ENCODE data around the gene CCNB2. TPM values are rescaled to one million over a fixed set of nuclear protein-coding genes. Genes with fewer than 3 reads are reported as not detected.

The CCNB2 gene
- total and polyA plus RNA-seq, 10 of the 15 experiments (the other 5 are each of a cell fraction or from before 2014, with no cell fraction given) = 74.1 to 211 (median 103) TPM

- TF ChIP-seq SUZ12 (IDR thresholded peaks at IDR 0.05; ENCODE audit: unreplicated experiment) = no peak
Observed at GRCh38 chr15:59173194-59173593, 68.2 kb downstream of the CCNB2 start (continued).

- BruUV-seq (replicated peaks) = no TSS peak
- ChIA-PET SMC1A (ENCODE audit: uncharacterized antibody, unreplicated experiment) (interaction anchor here (0.9 to 2.1 kb wide), 13 partner anchors 9 to 355 kb away, joined by 3 to 11 read pairs (median 4); no protein-coding TSS in a partner anchor), RAD21 (ENCODE audit: unreplicated experiment) (interaction anchor here (0.8 to 2.0 kb wide), 13 partner anchors 63 to 327 kb away, joined by 3 to 14 read pairs (median 4); no protein-coding TSS in a partner anchor), CTCF (interaction anchor here (0.7 to 2.7 kb wide), 12 partner anchors 12 to 355 kb away, joined by 3 to 19 read pairs (median 4); no protein-coding TSS in a partner anchor), POLR2A (no interaction called here)
- FAIRE-seq = no peak
- Histone ChIP-seq H3K27ac (ENCODE audit: control insufficient read depth, insufficient read depth) (no peak overlapping the region), H3K4me2 (ENCODE audit: control insufficient read depth, insufficient read depth) (no peak overlapping the region), H3K4me3 (no peak overlapping the region), H3K36me3 (ENCODE audit: control insufficient read depth in 2 of 2, insufficient read depth in 2 of 2, low read length in 1 of 2) (peaks cover 22 to 37% of the 10 kb centered on the region in 2 experiments), H4K20me1 (ENCODE audit: control insufficient read depth, insufficient read depth) (no peaks in the 10 kb centered on the region), H3K79me2 (ENCODE audit: control insufficient read depth, insufficient read depth, low read length) (no peaks in the 10 kb centered on the region), H3K4me1 (ENCODE audit: control insufficient read depth, insufficient read depth, low read length) (no peaks in the 10 kb centered on the region; the same call in 1 of the 2 replicates), H3K9me3 (replicated peaks; ENCODE audit: control insufficient read depth, insufficient read depth, low read length) (no peaks in the 10 kb centered on the region), H3K9ac (ENCODE audit: control insufficient read depth, insufficient read depth, low read length) (no peak overlapping the region), H2AFZ (ENCODE audit: control insufficient read depth, low read depth, low read length) (no peak overlapping the region), H3K27me3 (replicated peaks in 1 of 2; ENCODE audit: control insufficient read depth in 2 of 2, insufficient read depth in 2 of 2, low read length in 1 of 2) (no peaks in the 10 kb centered on the region)
- no peak for ATAC-seq
- intact Hi-C loops (cut with micrococcal nuclease; ENCODE audit: unreplicated experiment) (no loop called here), in situ Hi-C loops (cut with MboI) (no loop called here)
- WGBS (ENCODE audit: insufficient coverage, insufficient replicate concordance, low lambda C conversion rate, missing lambda C conversion rate) = 86% methylated on average over 12 of the region's 12 CpGs
- TF ChIP-seq ZNF24 (IDR thresholded peaks at IDR 0.05) = no peak
- no peak for TF ChIP-seq TAF1 (IDR thresholded peaks at IDR 0.05; ENCODE audit: borderline replicate concordance, low read depth, low read length)
- no peak for TF ChIP-seq PKNOX1 (IDR thresholded peaks at IDR 0.05)
- TF ChIP-seq LARP7 (IDR thresholded peaks at IDR 0.05) = no peak
- TF ChIP-seq POU2F2 (IDR thresholded peaks at IDR 0.05; ENCODE audit: borderline replicate concordance, low read depth, low read length) = no peak
- no peak for TF ChIP-seq GATAD2B (conservative IDR thresholded peaks at IDR 0.05; ENCODE audit: low read depth)
- TF ChIP-seq RELB (IDR thresholded peaks at IDR 0.05; ENCODE audit: low read depth) = no peak
- no peak for TF ChIP-seq NFYB (IDR thresholded peaks at IDR 0.05; ENCODE audit: insufficient read depth, low read depth, low read length)
- TF ChIP-seq SIN3A (IDR thresholded peaks at IDR 0.05; ENCODE audit: low read depth, low read length) = no peak
- no peak for TF ChIP-seq MTA3 (IDR thresholded peaks at IDR 0.05; ENCODE audit: borderline replicate concordance, low read length)
- TF ChIP-seq TCF3 (IDR thresholded peaks at IDR 0.05; ENCODE audit: borderline replicate concordance, insufficient read depth, low read depth, low read length) = no peak
- no peak for DNase-seq (ENCODE audit: low read depth, low spot score)
Observed at GRCh38 chr15:59174151-59174834, 69.3 kb downstream of the CCNB2 start.

Data from GM12878 (cell line).